Ecto neural progenitor cell (in vitro differentiated cells): ENCODE measurements around the gene CD2AP.
"Not testable (repeated sequence)": the region's sequence is repeated elsewhere in the genome, so short reads cannot be mapped to it uniquely, and the experiment has no call there.

ENCODE experiments used
- DNase-seq: peaks from one replicate; pipeline ENCODE4 v3.0.0-alpha.2; 2018; ENCODE audit warnings: low spot score

The CD2AP gene

GRCh38 chr6:47457370-47457769 lies 20.2 kb upstream of the CD2AP start:
- DNase-seq: no peak

- DNase-seq: no peak
Measured at GRCh38 chr6:47464052-47464451, 13.5 kb upstream of the CD2AP start.

- no peak for DNase-seq
Measured at GRCh38 chr6:47465117-47465516, 12.5 kb upstream of the CD2AP start.

GRCh38 chr6:47471911-47472310 lies 5.7 kb upstream of the CD2AP start:
- no peak for DNase-seq

GRCh38 chr6:47473791-47474346 lies 3.7 kb upstream of the CD2AP start:
- DNase-seq: no peak

- no peak for DNase-seq
Measured at GRCh38 chr6:47475319-47475816, 2.2 kb upstream of the CD2AP start.

- no peak for DNase-seq
Measured at GRCh38 chr6:47476781-47477496, 650 bp upstream of the CD2AP start.

- no peak for DNase-seq
Measured at GRCh38 chr6:47478233-47479139, 897 bp downstream of the CD2AP start.

GRCh38 chr6:47479140-47479508 lies 1.5 kb downstream of the CD2AP start:
- no peak for DNase-seq

- DNase-seq: no peak
Measured at GRCh38 chr6:47479874-47480273, 2.3 kb downstream of the CD2AP start.

- not testable (repeated sequence) for DNase-seq
Measured at GRCh38 chr6:47481213-47481612, 3.6 kb downstream of the CD2AP start.

- DNase-seq: no peak
Measured at GRCh38 chr6:47481806-47482205, 4.2 kb downstream of the CD2AP start.

- DNase-seq: no peak
Measured at GRCh38 chr6:47483516-47483852, 5.9 kb downstream of the CD2AP start.

- DNase-seq: no peak
Measured at GRCh38 chr6:47483853-47484546, 6.4 kb downstream of the CD2AP start.

- no peak for DNase-seq
Measured at GRCh38 chr6:47484616-47485015, 7.0 kb downstream of the CD2AP start.

- no peak for DNase-seq
Measured at GRCh38 chr6:47485083-47485482, 7.5 kb downstream of the CD2AP start.

- no peak for DNase-seq
Measured at GRCh38 chr6:47485491-47486135, 8.0 kb downstream of the CD2AP start.

- no peak for DNase-seq
Measured at GRCh38 chr6:47489995-47490394, 12.4 kb downstream of the CD2AP start.

GRCh38 chr6:47490676-47491075 lies 13.1 kb downstream of the CD2AP start:
- DNase-seq: no peak

GRCh38 chr6:47492355-47492754 lies 14.8 kb downstream of the CD2AP start:
- no peak for DNase-seq

GRCh38 chr6:47495207-47495606 lies 17.6 kb downstream of the CD2AP start:
- no peak for DNase-seq
